HG03025 (cell line): ENCODE results near the gene KCNE3.

Experiments
- ATAC-seq: cut with Tn5 transposase; IDR thresholded peaks from one replicate; pipeline ENCODE4 v1.9.1; 2021; ENCODE audit warnings: mild to moderate bottlenecking, moderate library complexity; ENCODE audit not compliant: unreplicated experiment, low FRiP score

Gene KCNE3

GRCh38 chr11:74471668-74472429 is 4.5 kb upstream of the KCNE3 start:
- ATAC-seq, result no peak

- no peak for ATAC-seq
Observed at GRCh38 chr11:74471037-74471436, 3.7 kb upstream of the KCNE3 start.

- ATAC-seq, result no peak
Observed at GRCh38 chr11:74470526-74470925, 3.2 kb upstream of the KCNE3 start.

- no peak for ATAC-seq
Observed at GRCh38 chr11:74468936-74469335, 1.6 kb upstream of the KCNE3 start.

- ATAC-seq, result no peak
Observed at GRCh38 chr11:74468521-74468920, 1.2 kb upstream of the KCNE3 start.

- ATAC-seq, result no peak
Observed at GRCh38 chr11:74468058-74468457, 709 bp upstream of the KCNE3 start.

GRCh38 chr11:74465291-74465708 is 2.0 kb downstream of the KCNE3 start:
- no peak for ATAC-seq

- ATAC-seq, result no peak
Observed at GRCh38 chr11:74464746-74465145, 2.6 kb downstream of the KCNE3 start.

- ATAC-seq, result no peak
Observed at GRCh38 chr11:74463216-74463615, 4.1 kb downstream of the KCNE3 start.

GRCh38 chr11:74462631-74463030 is 4.7 kb downstream of the KCNE3 start:
- no peak for ATAC-seq

- ATAC-seq, result no peak
Observed at GRCh38 chr11:74462009-74462408, 5.3 kb downstream of the KCNE3 start.

- no peak for ATAC-seq
Observed at GRCh38 chr11:74460481-74461154, 6.7 kb downstream of the KCNE3 start.

GRCh38 chr11:74460065-74460464 is 7.3 kb downstream of the KCNE3 start:
- no peak for ATAC-seq

- no peak for ATAC-seq
Observed at GRCh38 chr11:74459584-74459983, 7.8 kb downstream of the KCNE3 start.

GRCh38 chr11:74457356-74457755 is 10.0 kb downstream of the KCNE3 start:
- ATAC-seq, result no peak

GRCh38 chr11:74453373-74453975 is 13.9 kb downstream of the KCNE3 start:
- ATAC-seq, result no peak

- ATAC-seq, result no peak
Observed at GRCh38 chr11:74452366-74452765, 15.0 kb downstream of the KCNE3 start.

GRCh38 chr11:74450318-74450717 is 17.0 kb downstream of the KCNE3 start:
- no peak for ATAC-seq

GRCh38 chr11:74449369-74449931 is 17.9 kb downstream of the KCNE3 start:
- no peak for ATAC-seq

GRCh38 chr11:74447720-74448119 is 19.6 kb downstream of the KCNE3 start:
- ATAC-seq, result no peak

GRCh38 chr11:74446532-74446938 is 20.8 kb downstream of the KCNE3 start:
- ATAC-seq, result no peak
